ENCODE results near the gene PDZD4. TPM values are rescaled to one million over a fixed set of nuclear protein-coding genes. Genes with fewer than 3 reads are reported as not detected.

The PDZD4 gene
- total and polyA plus RNA-seq, 9 donors: 1.6 to 6.3 (median 3.8) TPM

DNA sequence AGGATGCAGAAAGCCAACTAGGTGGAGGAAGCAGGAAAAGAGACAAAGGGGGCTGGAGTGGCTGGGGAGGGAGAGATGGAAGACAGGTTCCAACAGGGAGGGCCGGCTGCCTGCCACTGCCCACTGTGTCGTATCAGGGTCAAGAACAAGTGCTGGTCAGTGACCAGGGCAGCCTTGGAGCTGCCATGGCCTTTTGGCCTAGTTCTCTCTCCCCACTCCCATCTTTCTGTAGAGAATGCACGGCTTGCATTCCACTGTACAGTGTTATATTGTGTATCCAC lies 43.7 kb upstream of the PDZD4 start:
- H3K36me3 ChIP-seq (ENCODE audit: control insufficient read depth, insufficient read depth, low read length): no peaks in the 10 kb centered on the region
- no peak for DNase-seq
- H3K4me3 ChIP-seq (ENCODE audit: low read length): no peak overlapping the region
- H3K4me1 ChIP-seq (ENCODE audit: control insufficient read depth, insufficient read depth, low read length): no peaks in the 10 kb centered on the region
- H3K27ac ChIP-seq (ENCODE audit: low read length): no peak overlapping the region
- 70% methylated on average over 2 of the region's 3 CpGs for WGBS (ENCODE audit: insufficient coverage)
- H3K27me3 ChIP-seq (ENCODE audit: control insufficient read depth, insufficient read depth, low read length): peaks cover 63% of the 10 kb centered on the region
- no peaks in the 10 kb centered on the region for H3K9me3 ChIP-seq (replicated peaks; ENCODE audit: control insufficient read depth, low read depth, low read length)

DNA sequence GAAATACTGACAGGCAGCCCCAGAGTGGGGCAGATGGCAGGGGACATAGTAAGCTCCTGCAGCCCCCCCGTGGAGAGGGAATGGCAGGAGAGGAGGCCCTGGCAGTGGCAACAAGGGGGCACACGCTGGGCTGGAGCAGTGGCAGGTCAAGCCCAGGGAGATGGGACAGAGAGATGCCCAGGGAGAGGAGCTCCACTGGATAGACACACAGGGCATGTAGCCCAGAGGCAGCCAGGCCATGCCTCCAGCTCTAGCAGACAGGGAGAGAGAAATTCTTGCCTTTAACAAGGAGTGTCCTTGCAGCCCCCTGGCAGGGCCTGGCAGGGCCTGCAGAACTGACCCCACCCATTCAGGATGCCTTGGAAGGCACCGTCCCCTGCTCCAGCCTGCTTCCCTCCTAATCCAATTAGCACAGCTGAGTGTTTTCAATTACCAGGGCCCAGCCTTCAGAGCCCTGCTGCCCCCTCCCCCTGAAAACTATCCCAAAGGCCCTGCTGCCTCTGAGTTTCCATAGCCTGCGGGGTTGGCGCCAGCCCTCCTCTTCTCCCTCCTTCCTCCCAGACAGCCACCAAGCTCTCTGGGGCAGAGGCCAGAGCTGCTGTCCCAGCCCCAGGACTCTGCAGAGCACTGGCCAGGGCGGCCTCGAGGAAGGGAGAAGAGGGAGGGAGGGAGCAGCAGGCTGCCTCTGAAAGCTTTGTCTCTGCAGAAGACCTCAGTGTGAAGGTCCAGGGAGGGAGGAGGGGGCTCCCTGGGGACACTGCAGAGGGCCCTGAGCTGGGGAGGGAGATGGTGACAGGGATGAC lies 43.1 kb upstream of the PDZD4 start:
- Histone ChIP-seq H3K36me3 (ENCODE audit: control insufficient read depth, insufficient read depth, low read length) (no peaks in the 10 kb centered on the region), H3K4me1 (ENCODE audit: control insufficient read depth, insufficient read depth, low read length) (no peaks in the 10 kb centered on the region), H3K9me3 (replicated peaks; ENCODE audit: control insufficient read depth, low read depth, low read length) (no peaks in the 10 kb centered on the region), H3K27me3 (ENCODE audit: control insufficient read depth, insufficient read depth, low read length) (peaks cover 63% of the 10 kb centered on the region), H3K27ac (ENCODE audit: low read length) (no peak overlapping the region), H3K4me3 (ENCODE audit: low read length) (no peak overlapping the region)
- WGBS (ENCODE audit: insufficient coverage): 20% methylated on average over 5 of the region's 7 CpGs
- DNase-seq: no peak

GRCh38 chrX:153871946-153872878 lies 41.9 kb upstream of the PDZD4 start:
- Histone ChIP-seq H3K4me1 (ENCODE audit: control insufficient read depth, insufficient read depth, low read length) (no peaks in the 10 kb centered on the region), H3K4me3 (ENCODE audit: low read length) (no peak overlapping the region), H3K27ac (ENCODE audit: low read length) (no peak overlapping the region), H3K27me3 (ENCODE audit: control insufficient read depth, insufficient read depth, low read length) (peaks cover 59% of the 10 kb centered on the region), H3K36me3 (ENCODE audit: control insufficient read depth, insufficient read depth, low read length) (no peaks in the 10 kb centered on the region), H3K9me3 (replicated peaks; ENCODE audit: control insufficient read depth, low read depth, low read length) (no peaks in the 10 kb centered on the region)
- DNase-seq: no peak
- 65% methylated on average over 20 of the region's 29 CpGs for WGBS (ENCODE audit: insufficient coverage)

DNA sequence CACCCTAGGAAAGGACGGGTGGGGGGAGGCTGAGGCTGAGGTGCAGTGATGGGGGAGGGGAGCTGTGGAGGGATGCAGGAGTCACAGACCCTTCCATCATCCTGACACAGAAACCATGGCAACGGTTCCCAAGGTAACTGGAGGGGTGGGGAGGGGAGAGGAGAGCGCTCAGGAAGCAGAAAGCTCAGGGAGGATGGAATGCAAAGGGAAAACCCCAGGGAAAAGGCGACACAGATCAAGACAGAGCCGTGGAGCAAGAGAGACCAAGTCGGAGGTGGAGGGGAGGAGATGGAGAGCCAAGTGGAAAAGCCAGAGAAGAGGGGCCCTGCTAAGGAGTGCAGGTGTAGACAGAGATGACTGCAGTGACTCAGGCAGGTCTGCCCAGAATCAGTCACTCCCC lies 41.1 kb upstream of the PDZD4 start:
- DNase-seq: no peak
- Histone ChIP-seq H3K4me1 (ENCODE audit: control insufficient read depth, insufficient read depth, low read length) (no peaks in the 10 kb centered on the region), H3K9me3 (replicated peaks; ENCODE audit: control insufficient read depth, low read depth, low read length) (no peaks in the 10 kb centered on the region), H3K27me3 (ENCODE audit: control insufficient read depth, insufficient read depth, low read length) (peaks cover 64% of the 10 kb centered on the region), H3K27ac (ENCODE audit: low read length) (no peak overlapping the region), H3K4me3 (ENCODE audit: low read length) (no peak overlapping the region), H3K36me3 (ENCODE audit: control insufficient read depth, insufficient read depth, low read length) (no peaks in the 10 kb centered on the region)
- 18% methylated on average over 2 of the region's 6 CpGs for WGBS (ENCODE audit: insufficient coverage)

GRCh38 chrX:153870791-153871360 lies 40.5 kb upstream of the PDZD4 start:
- H3K27ac ChIP-seq (ENCODE audit: low read length): no peak overlapping the region
- no peak overlapping the region for H3K4me3 ChIP-seq (ENCODE audit: low read length)
- 70% methylated on average over 8 of the region's 21 CpGs for WGBS (ENCODE audit: insufficient coverage)
- H3K9me3 ChIP-seq (replicated peaks; ENCODE audit: control insufficient read depth, low read depth, low read length): no peaks in the 10 kb centered on the region
- no peaks in the 10 kb centered on the region for H3K36me3 ChIP-seq (ENCODE audit: control insufficient read depth, insufficient read depth, low read length)
- H3K4me1 ChIP-seq (ENCODE audit: control insufficient read depth, insufficient read depth, low read length): no peaks in the 10 kb centered on the region
- DNase-seq: no peak
- H3K27me3 ChIP-seq (ENCODE audit: control insufficient read depth, insufficient read depth, low read length): peaks cover 65% of the 10 kb centered on the region

DNA sequence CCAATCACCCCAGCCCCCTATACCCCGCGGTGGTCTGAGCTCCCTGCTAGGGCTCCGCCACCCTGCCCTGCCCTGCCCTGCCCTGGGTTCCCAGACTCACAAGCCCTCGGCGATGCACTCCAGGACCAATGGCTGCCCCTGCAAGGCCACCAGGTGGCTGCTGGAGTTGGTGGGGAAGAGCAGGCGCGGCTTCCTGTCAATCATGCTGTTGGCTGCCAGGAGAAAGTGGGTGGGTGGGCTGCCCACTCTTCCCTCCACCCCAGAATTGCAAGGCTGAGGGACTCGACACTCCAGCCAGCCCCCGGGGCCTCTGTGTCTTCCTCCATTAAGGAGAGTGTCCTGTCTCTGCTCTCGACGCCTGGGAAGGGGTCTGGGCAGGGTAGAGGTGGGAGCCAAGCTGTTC lies 39.9 kb upstream of the PDZD4 start:
- 72% methylated on average over 3 of the region's 11 CpGs for WGBS (ENCODE audit: insufficient coverage)
- Histone ChIP-seq H3K36me3 (ENCODE audit: control insufficient read depth, insufficient read depth, low read length) (no peaks in the 10 kb centered on the region), H3K27me3 (ENCODE audit: control insufficient read depth, insufficient read depth, low read length) (peaks cover 63% of the 10 kb centered on the region), H3K4me3 (ENCODE audit: low read length) (no peak overlapping the region), H3K27ac (ENCODE audit: low read length) (no peak overlapping the region), H3K4me1 (ENCODE audit: control insufficient read depth, insufficient read depth, low read length) (no peaks in the 10 kb centered on the region), H3K9me3 (replicated peaks; ENCODE audit: control insufficient read depth, low read depth, low read length) (no peaks in the 10 kb centered on the region)
- DNase-seq: no peak

DNA sequence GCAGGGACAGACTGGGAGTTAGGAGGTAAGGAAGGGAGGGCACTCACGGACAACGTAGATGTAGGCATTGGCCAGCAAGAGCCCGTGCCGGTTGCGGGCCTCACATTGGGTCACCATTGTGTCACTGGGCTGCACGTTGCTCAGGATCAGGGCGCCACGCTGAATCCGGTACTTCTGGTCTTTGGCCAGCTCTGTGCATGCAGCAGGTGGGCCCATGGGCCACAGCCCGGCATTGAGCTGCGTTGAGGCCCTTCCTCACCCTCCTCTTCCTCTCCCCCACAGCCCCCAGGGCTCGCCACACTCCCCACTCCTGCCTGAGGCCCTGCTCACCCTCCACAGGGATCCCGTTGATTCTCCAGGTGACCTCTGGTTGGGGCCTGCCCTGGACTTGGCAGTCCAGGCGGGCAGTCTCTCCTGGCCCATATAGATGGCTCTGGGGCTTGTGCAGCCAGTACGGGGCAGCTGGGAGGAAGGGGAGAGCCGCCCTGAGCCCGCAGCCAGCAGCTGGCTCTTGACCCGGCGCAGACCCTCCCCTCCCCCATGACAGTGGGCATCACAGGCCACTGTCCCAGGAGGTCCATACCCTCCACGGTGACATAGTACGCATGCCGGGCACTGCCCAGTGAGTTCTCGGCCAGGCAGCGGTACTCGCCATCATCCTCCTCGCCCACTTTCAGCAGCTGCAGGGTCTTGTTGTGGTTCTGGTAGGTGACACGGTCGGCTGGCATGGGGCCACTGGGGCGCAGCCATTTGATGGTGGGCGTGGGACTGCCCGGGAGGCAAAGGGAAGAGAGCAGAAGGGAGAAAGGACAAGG lies 39.3 kb upstream of the PDZD4 start:
- Histone ChIP-seq H3K9me3 (replicated peaks; ENCODE audit: control insufficient read depth, low read depth, low read length) (no peaks in the 10 kb centered on the region), H3K27ac (ENCODE audit: low read length) (no peak overlapping the region), H3K4me3 (ENCODE audit: low read length) (no peak overlapping the region), H3K4me1 (ENCODE audit: control insufficient read depth, insufficient read depth, low read length) (no peaks in the 10 kb centered on the region), H3K36me3 (ENCODE audit: control insufficient read depth, insufficient read depth, low read length) (no peaks in the 10 kb centered on the region), H3K27me3 (ENCODE audit: control insufficient read depth, insufficient read depth, low read length) (peaks cover 62% of the 10 kb centered on the region)
- WGBS (ENCODE audit: insufficient coverage): 88% methylated on average over 20 of the region's 31 CpGs
- no peak for DNase-seq

DNA sequence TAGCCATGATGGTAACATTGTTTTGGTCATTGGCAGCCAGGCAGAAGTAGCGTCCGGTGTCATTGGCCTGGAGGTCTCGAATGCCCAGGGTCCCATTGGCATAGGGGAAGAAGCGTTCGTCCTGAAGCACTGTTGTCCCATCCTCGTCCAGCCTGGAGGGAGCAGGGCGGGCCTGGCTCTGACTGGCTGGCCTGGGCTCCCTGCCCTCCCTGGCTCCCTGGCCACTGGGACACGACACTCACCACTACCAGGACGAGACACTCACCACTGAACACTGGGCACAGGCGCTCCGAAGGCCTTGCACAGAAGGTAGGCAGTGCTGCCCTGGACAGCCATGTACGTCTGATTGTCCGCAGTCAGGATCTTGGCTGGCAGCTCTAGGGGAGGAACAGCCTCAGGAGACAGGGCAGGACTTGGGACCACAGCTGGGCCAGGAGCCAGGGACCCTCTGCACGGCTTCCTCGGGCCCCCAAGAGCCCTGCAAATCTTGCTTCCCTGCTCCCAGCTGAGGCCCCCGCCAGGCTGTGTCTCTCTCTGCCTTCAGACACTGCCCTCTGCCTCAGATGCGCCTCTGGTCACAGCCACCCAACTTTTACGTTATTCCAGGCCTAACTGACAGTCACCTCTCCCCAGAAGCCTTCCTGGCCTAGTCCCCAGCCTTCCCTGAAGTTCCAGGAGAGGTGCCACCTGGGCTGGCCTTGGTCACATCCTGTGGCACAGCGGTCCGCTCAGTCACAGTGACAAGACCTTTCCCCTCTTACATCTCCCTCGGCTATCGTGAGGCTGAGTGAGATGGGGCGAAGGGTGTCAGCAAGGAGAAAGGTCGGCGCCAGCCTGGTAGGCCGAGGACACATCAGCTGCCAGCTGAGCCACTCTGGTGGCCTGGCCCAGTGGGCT lies 38.5 kb upstream of the PDZD4 start:
- Histone ChIP-seq H3K4me1 (ENCODE audit: control insufficient read depth, insufficient read depth, low read length) (no peaks in the 10 kb centered on the region), H3K4me3 (ENCODE audit: low read length) (no peak overlapping the region), H3K27me3 (ENCODE audit: control insufficient read depth, insufficient read depth, low read length) (peaks cover 63% of the 10 kb centered on the region), H3K36me3 (ENCODE audit: control insufficient read depth, insufficient read depth, low read length) (no peaks in the 10 kb centered on the region), H3K27ac (ENCODE audit: low read length) (no peak overlapping the region), H3K9me3 (replicated peaks; ENCODE audit: control insufficient read depth, low read depth, low read length) (no peaks in the 10 kb centered on the region)
- 82% methylated on average over 22 of the region's 26 CpGs for WGBS (ENCODE audit: insufficient coverage)
- DNase-seq: no peak

DNA sequence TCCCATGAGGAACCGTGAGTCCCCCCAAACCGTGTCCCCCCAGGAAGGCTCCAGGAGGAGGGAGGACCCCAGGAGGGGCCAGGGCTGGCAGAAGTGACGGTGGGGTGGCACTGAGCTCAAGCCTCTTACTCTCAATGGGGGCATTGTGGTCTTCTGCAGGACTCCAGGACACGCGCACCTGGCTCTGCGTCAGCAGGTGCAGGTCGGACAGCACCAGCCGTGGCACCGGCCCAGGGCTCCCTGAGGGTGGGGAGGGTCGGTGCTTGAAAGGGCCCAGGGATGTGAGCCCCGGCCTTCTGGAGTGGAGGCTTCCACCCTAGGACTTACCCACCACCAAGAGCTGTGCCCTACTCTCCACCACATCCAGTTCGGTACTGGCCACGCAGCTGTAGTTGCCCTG lies 37.3 kb upstream of the PDZD4 start:
- H3K4me3 ChIP-seq (ENCODE audit: low read length): no peak overlapping the region
- H3K27me3 ChIP-seq (ENCODE audit: control insufficient read depth, insufficient read depth, low read length): peaks cover 62% of the 10 kb centered on the region
- H3K27ac ChIP-seq (ENCODE audit: low read length): no peak overlapping the region
- no peaks in the 10 kb centered on the region for H3K9me3 ChIP-seq (replicated peaks; ENCODE audit: control insufficient read depth, low read depth, low read length)
- no peaks in the 10 kb centered on the region for H3K4me1 ChIP-seq (ENCODE audit: control insufficient read depth, insufficient read depth, low read length)
- no peak for DNase-seq
- H3K36me3 ChIP-seq (ENCODE audit: control insufficient read depth, insufficient read depth, low read length): no peaks in the 10 kb centered on the region
- WGBS (ENCODE audit: insufficient coverage): 83% methylated on average over 11 of the region's 13 CpGs

Data from muscle of leg (tissue), 11 donors.